C4-2B (cell line): Measurements from ENCODE around the gene CASP8AP2.

Experiments used
- CTCF ChIP-seq: fragments of 450-650 bp; conservative IDR thresholded peaks from 2 replicates; pipeline ENCODE4 v1.5.1; 2017; ENCODE audit warnings: mild to moderate bottlenecking
- ZFX ChIP-seq: fragments of 450-650 bp; IDR thresholded peaks from 2 replicates; pipeline ENCODE4 v1.6.1; 2017

DNA sequence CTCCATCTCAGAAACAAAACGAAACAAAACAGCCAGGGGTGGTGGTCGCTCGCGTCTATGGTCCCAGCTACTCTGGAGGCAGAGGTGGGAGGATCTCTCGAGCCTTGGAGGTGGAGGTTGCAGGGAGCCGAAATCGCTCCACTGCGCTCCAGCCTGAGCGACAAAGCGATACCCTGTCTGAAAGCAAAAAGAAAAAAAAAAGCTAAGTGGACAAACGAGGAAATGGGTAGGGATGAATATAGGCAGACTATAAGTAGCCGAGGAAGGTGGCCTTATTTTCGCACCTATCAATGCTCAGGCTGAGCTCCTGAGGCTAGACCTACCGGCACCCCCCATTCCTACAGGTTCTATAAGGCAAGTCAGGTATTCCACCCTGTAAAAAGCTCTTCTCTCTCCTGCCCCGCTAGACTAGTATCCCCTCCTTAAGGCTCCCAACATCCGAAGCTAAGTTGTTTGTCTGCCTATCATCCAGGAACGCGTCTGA lies 650 bp upstream of the CASP8AP2 start:
- TF ChIP-seq CTCF (no peak), ZFX (no peak)
